ENCODE measurements around the gene PAAF1. TPM values are rescaled to one million over a fixed set of nuclear protein-coding genes. Genes with fewer than 3 reads are reported as not detected.
A peak's percentile ranks its signal among the peaks of the same experiment; 100 is the strongest.

Gene PAAF1
- total RNA-seq, 1 donor from 2014 or later = 38.6 TPM

- Histone ChIP-seq H3K36me3 (no peaks in the 10 kb centered on the region), H3F3A (ENCODE audit: low read depth) (peaks cover 21% of the 10 kb centered on the region), H3K4me1 (no peaks in the 10 kb centered on the region), H3K9ac (no peak overlapping the region), H3K27me3 (no peaks in the 10 kb centered on the region), H3K79me2 (ENCODE audit: low read depth) (no peaks in the 10 kb centered on the region), H4K20me1 (ENCODE audit: low read depth) (no peaks in the 10 kb centered on the region), H2AFZ (replicated peaks) (no peak overlapping the region), H3K9me3 (ENCODE audit: low read depth) (no peaks in the 10 kb centered on the region), H3K4me2 (no peak overlapping the region), H3K27ac (no peak overlapping the region), H3K4me3 (no peak overlapping the region)
- no peak for DNase-seq (ENCODE audit: low spot score)
- H3K27ac Mint-ChIP-seq = no peak overlapping the region
- no peaks in the 10 kb centered on the region for H3K36me3 Mint-ChIP-seq
- peaks cover 9% of the 10 kb centered on the region for H3K27me3 Mint-ChIP-seq (ENCODE audit: insufficient read depth, low read depth)
- no peaks in the 10 kb centered on the region for H3K4me1 Mint-ChIP-seq
- H3K9me3 Mint-ChIP-seq = no peaks in the 10 kb centered on the region
- TF ChIP-seq CTCF (IDR thresholded peaks at IDR 0.05) (no peak), EZH2 (IDR thresholded peaks at IDR 0.05) (no peak), EZH2phosphoT487 (IDR thresholded peaks at IDR 0.05) (no peak)
- no peak overlapping the region for H3K4me3 Mint-ChIP-seq
Measured at GRCh38 chr11:73969091-73969490, 92.3 kb downstream of the PAAF1 start.

GRCh38 chr11:73969991-73970800 lies 93.4 kb downstream of the PAAF1 start:
- peaks cover 2% of the 10 kb centered on the region for H4K20me1 ChIP-seq (ENCODE audit: low read depth)

GRCh38 chr11:73971175-73971719 lies 94.4 kb downstream of the PAAF1 start:
- Mint-ChIP-seq H3K27ac (no peak overlapping the region), H3K4me1 (no peaks in the 10 kb centered on the region), H3K9me3 (no peaks in the 10 kb centered on the region), H3K4me3 (no peak overlapping the region), H3K36me3 (peaks cover 4% of the 10 kb centered on the region), H3K27me3 (ENCODE audit: insufficient read depth, low read depth) (peaks cover 5% of the 10 kb centered on the region)
- peaks cover 21% of the 10 kb centered on the region for H3F3A ChIP-seq (ENCODE audit: low read depth)
- H3K9me3 ChIP-seq (ENCODE audit: low read depth) = no peaks in the 10 kb centered on the region
- H3K4me3 ChIP-seq = no peak overlapping the region
- no peaks in the 10 kb centered on the region for H3K27me3 ChIP-seq
- H3K27ac ChIP-seq = no peak overlapping the region
- H3K79me2 ChIP-seq (ENCODE audit: low read depth) = no peaks in the 10 kb centered on the region
- DNase-seq (ENCODE audit: low spot score) = no peak
- H3K4me1 ChIP-seq = no peaks in the 10 kb centered on the region
- H3K4me2 ChIP-seq = no peak overlapping the region
- peaks cover 8% of the 10 kb centered on the region for H4K20me1 ChIP-seq (ENCODE audit: low read depth)
- H3K9ac ChIP-seq = no peak overlapping the region
- peaks cover under 1% of the 10 kb centered on the region for H3K36me3 ChIP-seq
- TF ChIP-seq EZH2 (IDR thresholded peaks at IDR 0.05) = no peak
- TF ChIP-seq EZH2phosphoT487 (IDR thresholded peaks at IDR 0.05) = no peak
- TF ChIP-seq CTCF (IDR thresholded peaks at IDR 0.05) = no peak
- H2AFZ ChIP-seq (replicated peaks) = no peak overlapping the region

More at GRCh38 chr11:73969991-73970800, 93.4 kb downstream of the PAAF1 start:
- Histone ChIP-seq H3K36me3 (no peaks in the 10 kb centered on the region), H3K27me3 (no peaks in the 10 kb centered on the region), H3K4me1 (no peaks in the 10 kb centered on the region), H3K27ac (no peak overlapping the region), H2AFZ (replicated peaks) (no peak overlapping the region), H3K4me3 (no peak overlapping the region), H3K9ac (no peak overlapping the region), H3K4me2 (no peak overlapping the region), H3K79me2 (ENCODE audit: low read depth) (no peaks in the 10 kb centered on the region), H3K9me3 (ENCODE audit: low read depth) (no peaks in the 10 kb centered on the region), H3F3A (ENCODE audit: low read depth) (peaks cover 21% of the 10 kb centered on the region)
- Mint-ChIP-seq H3K36me3 (no peaks in the 10 kb centered on the region), H3K4me1 (no peaks in the 10 kb centered on the region), H3K27me3 (ENCODE audit: insufficient read depth, low read depth) (peaks cover 5% of the 10 kb centered on the region), H3K9me3 (no peaks in the 10 kb centered on the region), H3K4me3 (no peak overlapping the region), H3K27ac (peak overlapping the region; percentile 21)
- DNase-seq (ENCODE audit: low spot score) = no peak
- TF ChIP-seq CTCF (IDR thresholded peaks at IDR 0.05) (no peak), EZH2 (IDR thresholded peaks at IDR 0.05) (no peak), EZH2phosphoT487 (IDR thresholded peaks at IDR 0.05) (no peak)
